K562 treated with DMSO at 1 percent for 12 hours (cell line): Measurements from ENCODE around the gene SNTA1. TPM values are rescaled to one million over a fixed set of nuclear protein-coding genes. Genes with fewer than 3 reads are reported as not detected.

Source experiments
- total RNA-seq: library from RNA; unstranded; fragments of 300-600 nt; gene quantifications from 2 replicates; pipeline ENCODE4 v1.2.3, GENCODE V29; 2022; ENCODE audit not compliant: insufficient read depth

Gene SNTA1
- total RNA-seq: 18.5 and 21.8 TPM in 2 replicates

GRCh38 chr20:33443512-33444239 is at the start of gene SNTA1:
Gene SNTA1, minus strand, starts transcription at chr20:33443763. Its CDS starts 143 bp downstream, at chr20:33443620.

DNA sequence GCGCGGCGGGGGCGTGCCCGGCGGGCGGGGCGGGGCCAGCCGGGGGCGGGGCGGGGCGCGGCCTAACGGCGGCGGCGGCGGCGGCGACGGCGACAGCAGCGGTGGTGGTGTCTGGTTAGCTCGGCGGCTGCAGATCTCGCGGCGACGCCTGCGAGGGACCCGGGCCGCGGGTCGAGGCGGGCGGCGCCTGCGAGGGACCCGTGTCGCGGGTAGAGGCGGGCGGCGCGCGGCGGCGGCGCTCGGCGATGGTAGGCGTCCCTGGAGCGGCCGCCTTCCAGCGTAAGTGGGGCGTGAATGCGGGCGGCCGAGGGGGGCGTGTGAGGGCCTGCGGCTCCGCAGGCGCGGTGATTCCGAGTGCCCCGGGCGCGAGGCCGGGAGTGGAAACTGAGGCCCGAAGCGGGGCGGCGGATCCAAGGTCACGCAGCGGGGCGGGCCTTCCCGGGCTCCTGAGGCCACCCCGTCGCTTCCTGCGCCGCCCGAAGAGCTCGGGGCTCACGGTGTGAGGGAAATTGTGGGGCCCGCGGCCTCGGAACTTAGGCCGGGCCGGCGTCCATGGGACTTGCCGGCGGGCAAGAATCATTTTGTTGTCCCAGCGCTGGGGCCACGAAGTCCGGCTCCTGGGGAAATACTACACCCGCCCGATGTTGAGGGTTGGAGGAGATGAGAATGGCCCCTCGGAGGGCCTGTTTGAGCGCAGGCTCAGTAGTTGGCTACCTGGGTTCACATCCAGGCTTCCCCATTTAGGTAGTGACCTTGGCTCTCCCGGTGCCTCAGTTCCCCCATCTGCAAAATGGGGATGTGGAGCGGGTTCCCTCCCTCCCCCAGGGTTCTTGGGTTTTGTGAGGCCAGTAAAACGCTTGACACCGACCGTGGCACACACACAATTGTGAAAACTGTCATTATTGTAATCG is 46.7 kb upstream of the SNTA1 start, which contains the start of gene CBFA2T2:
TSS of gene CBFA2T2 (plus strand) at position 74 of the 911 bp plus-strand sequence. CDS start at position 246, 172 bp downstream.

GRCh38 chr20:33401184-33401920 is 42.2 kb downstream of the SNTA1 start, which contains the start of gene CDK5RAP1:
Gene CDK5RAP1, minus strand, starts transcription at chr20:33401519. Its CDS starts 4,455 bp downstream, at chr20:33397064.

Other genes starting within 250 kb of the SNTA1 start
- gene BPIFA3, start 226.4 kb downstream of the SNTA1 start, total RNA-seq: not detected in 2 replicates
- gene BPIFA1, start 207.8 kb downstream of the SNTA1 start, total RNA-seq: not detected in 2 replicates
- not detected in 2 replicates for gene BPIFB1, start 160.5 kb downstream of the SNTA1 start, total RNA-seq
- gene CDK5RAP1, start 42.2 kb downstream of the SNTA1 start, total RNA-seq: 39.3 and 53.7 TPM in 2 replicates
- gene CBFA2T2, start 46.3 kb upstream of the SNTA1 start, total RNA-seq: 6.1 and 27.2 TPM in 2 replicates
- 0.56 TPM in 1 of 2 replicates, not detected in the other for gene C20orf144, start 218.6 kb upstream of the SNTA1 start, total RNA-seq
- not detected in 2 replicates for gene ACTL10, start 223.2 kb upstream of the SNTA1 start, total RNA-seq
- 41.9 and 55.4 TPM in 2 replicates for gene NECAB3, start 230.7 kb upstream of the SNTA1 start, total RNA-seq
- 45.0 and 49.3 TPM in 2 replicates for gene E2F1, start 242.6 kb upstream of the SNTA1 start, total RNA-seq